Osteocyte (in vitro differentiated cells): Measurements from ENCODE around the gene PRKAR1B. TPM values are rescaled to one million over a fixed set of nuclear protein-coding genes. Genes with fewer than 3 reads are reported as not detected.

ENCODE experiments used
- DNase-seq: peaks from one replicate; pipeline ENCODE4 v3.0.0; 2021; ENCODE audit warnings: mixed read lengths; ENCODE audit not compliant: unreplicated experiment; ENCODE audit errors: extremely low spot score
- H3K27ac Mint-ChIP-seq: one replicate; pipeline ENCODE4 v1.8.0; 2021; ENCODE audit warnings: mild to moderate bottlenecking, mixed read lengths; ENCODE audit not compliant: unreplicated experiment
- H3K27me3 Mint-ChIP-seq: one replicate; pipeline ENCODE4 v1.8.0; 2021; ENCODE audit warnings: mixed read lengths; ENCODE audit not compliant: unreplicated experiment
- H3K36me3 Mint-ChIP-seq: one replicate; pipeline ENCODE4 v1.8.0; 2021; ENCODE audit warnings: mixed read lengths; ENCODE audit not compliant: unreplicated experiment
- H3K4me1 Mint-ChIP-seq: one replicate; pipeline ENCODE4 v1.8.0; 2021; ENCODE audit warnings: mixed read lengths; ENCODE audit not compliant: unreplicated experiment
- H3K4me3 Mint-ChIP-seq: one replicate; pipeline ENCODE4 v1.8.0; 2021; ENCODE audit warnings: mild to moderate bottlenecking, moderate library complexity, mixed read lengths; ENCODE audit not compliant: unreplicated experiment
- H3K9me3 Mint-ChIP-seq: one replicate; pipeline ENCODE4 v1.8.0; 2021; ENCODE audit warnings: mixed read lengths; ENCODE audit not compliant: unreplicated experiment
- CTCF ChIP-seq: fragments of 200-600 bp; sonication (generic); IDR thresholded peaks from 2 replicates; pipeline ENCODE4 v1.5.0; 2021; ENCODE audit warnings: antibody characterized with exemption, mild to moderate bottlenecking, moderate library complexity
- total RNA-seq: library from RNA; stranded (reverse); gene quantifications from 2 replicates; pipeline ENCODE4 v1.2.1, GENCODE V29; 2021

Gene PRKAR1B
- total RNA-seq, 1 donor from 2014 or later: 12.0 TPM

- no peak for TF ChIP-seq CTCF
- Mint-ChIP-seq H3K4me1 (peaks cover 14% of the 10 kb centered on the region), H3K9me3 (no peaks in the 10 kb centered on the region), H3K4me3 (no peak overlapping the region), H3K36me3 (peaks cover 7% of the 10 kb centered on the region), H3K27me3 (no peaks in the 10 kb centered on the region), H3K27ac (no peak overlapping the region)
- DNase-seq: no peak
Measured at GRCh38 chr7:734214-734613, 7.1 kb upstream of the PRKAR1B start.

- Mint-ChIP-seq H3K27ac (no peak overlapping the region), H3K9me3 (no peaks in the 10 kb centered on the region), H3K36me3 (peaks cover 7% of the 10 kb centered on the region), H3K27me3 (no peaks in the 10 kb centered on the region), H3K4me3 (no peak overlapping the region), H3K4me1 (peaks cover 22% of the 10 kb centered on the region)
- TF ChIP-seq CTCF: no peak
- no peak for DNase-seq
Measured at GRCh38 chr7:732556-732955, 5.5 kb upstream of the PRKAR1B start.

GRCh38 chr7:732094-732541 is 5.0 kb upstream of the PRKAR1B start:
- peak; percentile 28 for TF ChIP-seq CTCF
- H3K9me3 Mint-ChIP-seq: no peaks in the 10 kb centered on the region
- no peaks in the 10 kb centered on the region for H3K27me3 Mint-ChIP-seq
- H3K36me3 Mint-ChIP-seq: peaks cover 7% of the 10 kb centered on the region
- peaks cover 23% of the 10 kb centered on the region for H3K4me1 Mint-ChIP-seq
- H3K27ac Mint-ChIP-seq: no peak overlapping the region
- no peak overlapping the region for H3K4me3 Mint-ChIP-seq
- peak; percentile 83 for DNase-seq

- peaks cover 23% of the 10 kb centered on the region for H3K4me1 Mint-ChIP-seq
- H3K36me3 Mint-ChIP-seq: peaks cover 7% of the 10 kb centered on the region
- H3K27me3 Mint-ChIP-seq: no peaks in the 10 kb centered on the region
- TF ChIP-seq CTCF: no peak
- H3K27ac Mint-ChIP-seq: no peak overlapping the region
- no peak overlapping the region for H3K4me3 Mint-ChIP-seq
- no peaks in the 10 kb centered on the region for H3K9me3 Mint-ChIP-seq
- DNase-seq: no peak
Measured at GRCh38 chr7:731440-732085, 4.5 kb upstream of the PRKAR1B start.

GRCh38 chr7:730501-731439 is 3.7 kb upstream of the PRKAR1B start:
- no peak overlapping the region for H3K27ac Mint-ChIP-seq
- no peak overlapping the region for H3K4me3 Mint-ChIP-seq
- no peak for DNase-seq
- H3K4me1 Mint-ChIP-seq: peaks cover 27% of the 10 kb centered on the region
- no peaks in the 10 kb centered on the region for H3K9me3 Mint-ChIP-seq
- H3K36me3 Mint-ChIP-seq: peaks cover 7% of the 10 kb centered on the region
- H3K27me3 Mint-ChIP-seq: no peaks in the 10 kb centered on the region
- TF ChIP-seq CTCF: no peak
